ENCODE results near the gene STX17. TPM values are rescaled to one million over a fixed set of nuclear protein-coding genes. Genes with fewer than 3 reads are reported as not detected.

Gene STX17
- total RNA-seq, 1 donor from 2014 or later: 27.1 TPM

Other genes starting within 250 kb of the STX17 start
- gene NR4A3, start 84.8 kb upstream of the STX17 start, total RNA-seq: 22.4 TPM
- gene ERP44, start 192.3 kb downstream of the STX17 start, total RNA-seq: 14.8 TPM
- 10.6 TPM for gene INVS, start 192.6 kb downstream of the STX17 start, total RNA-seq